K562 (cell line): ENCODE measurements around the gene JAM2. TPM values are rescaled to one million over a fixed set of nuclear protein-coding genes. Genes with fewer than 3 reads are reported as not detected.

Experiments
- ARNT ChIP-seq, 2 experiments: fragments of 450-650 bp; IDR thresholded peaks; 2 replicates each; pipeline ENCODE4 v1.6.1; 2016; ENCODE audit warnings: mild to moderate bottlenecking in 1 of 2
- CREM ChIP-seq: IDR thresholded peaks from 2 replicates; pipeline ENCODE4 v1.6.1; 2014; ENCODE audit warnings: antibody characterized with exemption, low read depth
- FIP1L1 ChIP-seq: fragments of 200-400 bp; formaldehyde crosslinking; IDR thresholded peaks from 2 replicates; pipeline ENCODE4 v1.6.1; 2018; ENCODE audit warnings: mild to moderate bottlenecking, low read depth, low read length; ENCODE audit not compliant: poor library complexity, severe bottlenecking
- FOS ChIP-seq: IDR thresholded peaks from 3 replicates; pipeline ENCODE4 v1.6.1; 2011; ENCODE audit not compliant: insufficient read length; ENCODE audit errors: extremely low read depth
- ILK ChIP-seq: fragments of 450-650 bp; IDR thresholded peaks from 2 replicates; pipeline ENCODE4 v1.6.1; 2016; ENCODE audit warnings: missing genetic modification characterization, low read depth, mild to moderate bottlenecking, missing compliant biosample characterization, moderate library complexity, borderline replicate concordance
- KAT7 ChIP-seq: sonication (generic); formaldehyde crosslinking; IDR thresholded peaks from 2 replicates; pipeline ENCODE4 v1.8.0; 2022; ENCODE audit warnings: missing genetic modification reagents, mild to moderate bottlenecking, borderline replicate concordance
- REST ChIP-seq, 2 experiments: fragments of 450-650 bp; formaldehyde crosslinking in 1 of 2; IDR thresholded peaks; 2 replicates each; pipeline versions ENCODE4 v1.4.0 to v1.6.1; 2014 to 2020; ENCODE audit warnings: mild to moderate bottlenecking in 2 of 2, borderline replicate concordance in 1 of 2, low read depth in 1 of 2
- TRIM28 ChIP-seq: fragments of 450-650 bp; IDR thresholded peaks from 2 replicates; pipeline ENCODE4 v1.6.1; 2017
- ZBTB9 ChIP-seq: fragments of 450-650 bp; formaldehyde crosslinking; IDR thresholded peaks from 2 replicates; pipeline ENCODE4 v1.4.0; 2020; ENCODE audit warnings: mild to moderate bottlenecking, moderate library complexity
- ZNF121 ChIP-seq: sonication (generic); formaldehyde crosslinking; conservative IDR thresholded peaks from 2 replicates; pipeline ENCODE4 v1.8.0; 2022; ENCODE audit warnings: missing genetic modification reagents
- ZNF133 ChIP-seq: fragments of 250-450 bp; sonication (Bioruptor Pico); IDR thresholded peaks from 2 replicates; pipeline ENCODE4 v1.4.0; 2020; ENCODE audit warnings: mild to moderate bottlenecking
- ZNF143 ChIP-seq: sonication (generic); formaldehyde crosslinking; IDR thresholded peaks from 2 replicates; pipeline ENCODE4 v1.9.0; 2022; ENCODE audit warnings: mild to moderate bottlenecking, missing genetic modification reagents
- ZNF277 ChIP-seq: fragments of 250-450 bp; sonication (Bioruptor Pico); IDR thresholded peaks from 2 replicates; pipeline ENCODE4 v1.8.0; 2022; ENCODE audit warnings: inconsistent platforms, mild to moderate bottlenecking, moderate library complexity, borderline replicate concordance
- polyA plus RNA-seq, 8 experiments: library from polyadenylated mRNA; depleted of rRNA in 4 of 8; stranded (reverse) in 5 of 8; unstranded in 3 of 8; fragments of >200 nt; fragmentation: Nextera tagmentation in 2 of 8; fragmentation: Illumina TruSeq in 1 of 8; extraction: Ambion mirVana in 2 of 8; extraction: Trizol in 1 of 8; gene quantifications; 2 replicates each; pipeline versions ENCODE4 v1.2.1 to v1.2.3, GENCODE V29; 2011 to 2014; ENCODE audit warnings: inconsistent platforms in 1 of 8, missing spikeins in 1 of 8
- total RNA-seq, 7 experiments: library from RNA; depleted of rRNA in 6 of 7; stranded (reverse); fragments of >200 nt in 6 of 7; fragmentation: Illumina TruSeq in 2 of 7; extraction: Trizol in 2 of 7; gene quantifications; 2 replicates each; pipeline versions ENCODE4 v1.2.1 to v1.2.3, GENCODE V29; 2011 to 2021; ENCODE audit warnings: low replicate concordance in 1 of 7

Gene JAM2
- total and polyA plus RNA-seq, 9 of the 15 experiments (the other 6 are each of a cell fraction or from before 2014, with no cell fraction given) = 0.03 to 0.08 (median 0.07) TPM; not detected in 6

GRCh38 chr21:25608044-25608737 is 30.9 kb upstream of the JAM2 start (continued):
- TF ChIP-seq ZNF121 (CRISPR knock-in tag) = no peak
- no peak for TF ChIP-seq ZBTB9
- TF ChIP-seq ILK (tag) = no peak
- no peak for TF ChIP-seq FIP1L1
- TF ChIP-seq CREM = 0 out of 2 replicates have a peak, but pooled peaks have one; percentile 7
- no peak for TF ChIP-seq ZNF133
- no peak for TF ChIP-seq TRIM28
- peak; percentile 88 for TF ChIP-seq REST (IDR thresholded peaks at IDR 0.05; ENCODE audit: borderline replicate concordance)
- TF ChIP-seq REST (CRISPR knock-in tag; IDR thresholded peaks at IDR 0.05; ENCODE audit: low read depth) = no peak
- no peak for TF ChIP-seq KAT7
- no peak for TF ChIP-seq ARNT (IDR thresholded peaks at IDR 0.05)
- no peak for TF ChIP-seq ZNF143 (CRISPR knock-in tag)
- TF ChIP-seq ZNF277 (CRISPR knock-in tag) = no peak
- no peak for TF ChIP-seq FOS
